ENCODE measurements around the gene KAT5. TPM values are rescaled to one million over a fixed set of nuclear protein-coding genes. Genes with fewer than 3 reads are reported as not detected.

Gene KAT5
- total and polyA plus RNA-seq, 10 of the 15 experiments (the other 5 are each of a cell fraction or from before 2014, with no cell fraction given): 3.4 to 66.1 (median 46.3) TPM

DNA sequence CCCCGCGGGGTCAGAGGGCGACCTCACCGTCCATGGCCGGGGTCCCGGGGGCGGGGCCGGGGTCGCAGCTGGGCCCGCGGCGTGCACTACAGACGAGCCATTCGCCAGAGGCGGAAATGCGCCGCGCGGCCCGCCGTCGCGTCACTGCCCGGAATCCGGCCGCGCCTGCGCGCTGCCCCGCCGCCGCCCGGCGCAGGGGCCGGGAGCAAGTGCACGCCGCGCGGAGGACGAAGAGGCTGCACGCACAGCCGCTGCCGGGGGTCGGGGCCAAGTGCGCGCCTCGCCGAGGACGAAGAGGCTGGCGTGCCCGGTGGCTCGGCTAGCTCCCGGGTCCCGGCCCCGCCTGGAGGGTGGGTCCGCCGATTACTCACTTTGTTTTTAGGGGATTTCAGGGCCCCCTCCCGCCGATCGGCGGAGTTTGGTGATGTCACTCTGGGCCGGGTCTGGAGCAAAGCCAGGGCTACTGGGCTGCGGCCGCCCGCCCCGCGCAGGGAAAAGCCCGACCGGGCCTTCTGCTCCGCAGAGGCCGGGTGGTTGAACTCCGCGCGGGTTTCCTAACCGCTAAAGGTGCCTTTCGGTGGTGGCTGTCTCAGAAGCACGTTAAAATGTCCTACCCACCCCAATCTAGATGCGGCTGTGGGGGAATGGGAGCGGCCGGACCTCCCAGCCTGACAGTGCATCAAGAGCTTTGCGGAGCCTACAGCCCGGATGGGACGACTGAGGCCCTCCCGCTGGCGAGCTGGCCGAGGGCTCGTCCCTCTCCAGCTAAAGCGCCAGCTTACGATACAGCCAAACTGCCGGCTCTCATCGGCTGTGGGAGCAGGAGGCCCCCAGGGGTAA is 49.0 kb upstream of the KAT5 start, which contains the start of gene RELA:
Gene RELA (minus strand): TSS at position 118 of the 840 bp plus-strand sequence. CDS start 84 bp downstream, at position 34.
- Histone ChIP-seq H3K9ac (ENCODE audit: control insufficient read depth, insufficient read depth, low read length) (peak within 1 kb of the TSS; percentile 98), H3K79me2 (ENCODE audit: control insufficient read depth, insufficient read depth, low read length) (peaks cover 26% of the 10 kb centered on the region), H2AFZ (ENCODE audit: control insufficient read depth, low read depth, low read length) (peak within 1 kb of the TSS; percentile 66), H3K27ac (ENCODE audit: control insufficient read depth, insufficient read depth) (peak within 1 kb of the TSS; percentile 98), H4K20me1 (ENCODE audit: control insufficient read depth, insufficient read depth) (no peaks in the 10 kb centered on the region; the same call in none of the 2 replicates), H3K36me3 (ENCODE audit: control insufficient read depth in 2 of 2, insufficient read depth in 2 of 2, low read length in 1 of 2) (peaks cover 13 to 15% of the 10 kb centered on the region in 2 experiments; a peak in 3 of 4 replicates), H3K9me3 (replicated peaks; ENCODE audit: control insufficient read depth, insufficient read depth, low read length) (no peaks in the 10 kb centered on the region), H3K4me2 (ENCODE audit: control insufficient read depth, insufficient read depth) (peak within 1 kb of the TSS; percentile 92), H3K27me3 (replicated peaks in 1 of 2; ENCODE audit: control insufficient read depth in 2 of 2, insufficient read depth in 2 of 2, low read length in 1 of 2) (no peaks in the 10 kb centered on the region), H3K4me1 (ENCODE audit: control insufficient read depth, insufficient read depth, low read length) (peaks cover 9% of the 10 kb centered on the region), H3K4me3 (peak within 1 kb of the TSS; percentile 91)
- ATAC-seq (peak; percentile 84), FAIRE-seq (peak; percentile 65), DNase-seq (ENCODE audit: low read depth, low spot score) (no peak)
- ChIA-PET POLR2A (interaction anchor here (0.5 to 5.5 kb wide), 15 partner anchors 8 to 227 kb away, joined by 3 to 88 read pairs (median 4); partner anchors contain the start of genes CCDC85B, KAT5, PCNX3 and SIPA1), RAD21 (ENCODE audit: unreplicated experiment) (interaction anchor here (0.7 to 2.6 kb wide), 12 partner anchors 10 to 186 kb away, joined by 3 to 19 read pairs (median 6); partner anchors contain the start of genes AP5B1, KAT5, PCNX3 and RNASEH2C), CTCF (interaction anchor here (0.6 to 3.6 kb wide), 10 partner anchors 10 to 223 kb away, joined by 3 to 13 read pairs (median 7); partner anchors contain the start of genes KAT5, MUS81, PCNX3 and SIPA1), SMC1A (ENCODE audit: uncharacterized antibody, unreplicated experiment) (interaction anchor here (1.1 to 1.9 kb wide), 6 partner anchors 9 to 227 kb away, joined by 3 to 19 read pairs (median 6); partner anchors contain the start of genes CCDC85B and PCNX3)
- BruUV-seq (replicated peaks): TSS peak; percentile 96
- in situ Hi-C loops (cut with MboI) (no loop called here), intact Hi-C loops (cut with micrococcal nuclease; ENCODE audit: unreplicated experiment) (loop anchor here (1.0 kb wide), 3 partner anchors 23 to 195 kb away; partner anchors contain the start of gene CFL1)
- under 1% methylated on average over 84 of the region's 91 CpGs for WGBS (ENCODE audit: insufficient coverage, insufficient replicate concordance, low lambda C conversion rate, missing lambda C conversion rate)
- TF ChIP-seq, protein P1, sequence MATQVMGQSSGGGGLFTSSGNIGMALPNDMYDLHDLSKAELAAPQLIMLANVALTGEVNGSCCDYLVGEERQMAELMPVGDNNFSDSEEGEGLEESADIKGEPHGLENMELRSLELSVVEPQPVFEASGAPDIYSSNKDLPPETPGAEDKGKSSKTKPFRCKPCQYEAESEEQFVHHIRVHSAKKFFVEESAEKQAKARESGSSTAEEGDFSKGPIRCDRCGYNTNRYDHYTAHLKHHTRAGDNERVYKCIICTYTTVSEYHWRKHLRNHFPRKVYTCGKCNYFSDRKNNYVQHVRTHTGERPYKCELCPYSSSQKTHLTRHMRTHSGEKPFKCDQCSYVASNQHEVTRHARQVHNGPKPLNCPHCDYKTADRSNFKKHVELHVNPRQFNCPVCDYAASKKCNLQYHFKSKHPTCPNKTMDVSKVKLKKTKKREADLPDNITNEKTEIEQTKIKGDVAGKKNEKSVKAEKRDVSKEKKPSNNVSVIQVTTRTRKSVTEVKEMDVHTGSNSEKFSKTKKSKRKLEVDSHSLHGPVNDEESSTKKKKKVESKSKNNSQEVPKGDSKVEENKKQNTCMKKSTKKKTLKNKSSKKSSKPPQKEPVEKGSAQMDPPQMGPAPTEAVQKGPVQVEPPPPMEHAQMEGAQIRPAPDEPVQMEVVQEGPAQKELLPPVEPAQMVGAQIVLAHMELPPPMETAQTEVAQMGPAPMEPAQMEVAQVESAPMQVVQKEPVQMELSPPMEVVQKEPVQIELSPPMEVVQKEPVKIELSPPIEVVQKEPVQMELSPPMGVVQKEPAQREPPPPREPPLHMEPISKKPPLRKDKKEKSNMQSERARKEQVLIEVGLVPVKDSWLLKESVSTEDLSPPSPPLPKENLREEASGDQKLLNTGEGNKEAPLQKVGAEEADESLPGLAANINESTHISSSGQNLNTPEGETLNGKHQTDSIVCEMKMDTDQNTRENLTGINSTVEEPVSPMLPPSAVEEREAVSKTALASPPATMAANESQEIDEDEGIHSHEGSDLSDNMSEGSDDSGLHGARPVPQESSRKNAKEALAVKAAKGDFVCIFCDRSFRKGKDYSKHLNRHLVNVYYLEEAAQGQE (IDR thresholded peaks at IDR 0.05; ENCODE audit: low read depth, low read length): 0 out of 2 replicates have a peak, but pooled peaks have one; percentile 3
- TF ChIP-seq ZNF24 (IDR thresholded peaks at IDR 0.05) (no peak), STAT3 (IDR thresholded peaks at IDR 0.05; ENCODE audit: low read depth, low read length) (no peak), SMAD1 (IDR thresholded peaks at IDR 0.05; ENCODE audit: low read depth, partially characterized antibody) (peak; percentile 90), EZH2 (IDR thresholded peaks at IDR 0.05; ENCODE audit: borderline replicate concordance, control insufficient read depth, low read depth, low read length) (no peak), RCOR1 (conservative IDR thresholded peaks at IDR 0.05; ENCODE audit: low read depth, low read length) (no peak), MXI1 (IDR thresholded peaks at IDR 0.05; ENCODE audit: low read depth, low read length) (no peak), ZBED1 (IDR thresholded peaks at IDR 0.05; ENCODE audit: borderline replicate concordance) (0 out of 2 replicates have a peak, but pooled peaks have one; percentile 18), ZZZ3 (IDR thresholded peaks at IDR 0.05; ENCODE audit: control insufficient read depth, insufficient read length, low read depth) (no peak), SRF (IDR thresholded peaks at IDR 0.05; ENCODE audit: low read depth in 2 of 2, low read length in 2 of 2) (0 out of 4 replicates have a peak, but pooled peaks of 1 of the 2 experiments have one; percentile 38), ZSCAN29 (IDR thresholded peaks at IDR 0.05) (0 out of 2 replicates have a peak, but pooled peaks have one; percentile 16), IRF4 (IDR thresholded peaks at IDR 0.05; ENCODE audit: low read depth, low read length) (no peak)
- TF ChIP-seq, protein P2, sequence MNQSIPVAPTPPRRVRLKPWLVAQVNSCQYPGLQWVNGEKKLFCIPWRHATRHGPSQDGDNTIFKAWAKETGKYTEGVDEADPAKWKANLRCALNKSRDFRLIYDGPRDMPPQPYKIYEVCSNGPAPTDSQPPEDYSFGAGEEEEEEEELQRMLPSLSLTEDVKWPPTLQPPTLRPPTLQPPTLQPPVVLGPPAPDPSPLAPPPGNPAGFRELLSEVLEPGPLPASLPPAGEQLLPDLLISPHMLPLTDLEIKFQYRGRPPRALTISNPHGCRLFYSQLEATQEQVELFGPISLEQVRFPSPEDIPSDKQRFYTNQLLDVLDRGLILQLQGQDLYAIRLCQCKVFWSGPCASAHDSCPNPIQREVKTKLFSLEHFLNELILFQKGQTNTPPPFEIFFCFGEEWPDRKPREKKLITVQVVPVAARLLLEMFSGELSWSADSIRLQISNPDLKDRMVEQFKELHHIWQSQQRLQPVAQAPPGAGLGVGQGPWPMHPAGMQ (IDR thresholded peaks at IDR 0.05; ENCODE audit: borderline replicate concordance): peak; percentile 69; the same call in 1 of the 2 replicates
- TF ChIP-seq, protein P3, sequence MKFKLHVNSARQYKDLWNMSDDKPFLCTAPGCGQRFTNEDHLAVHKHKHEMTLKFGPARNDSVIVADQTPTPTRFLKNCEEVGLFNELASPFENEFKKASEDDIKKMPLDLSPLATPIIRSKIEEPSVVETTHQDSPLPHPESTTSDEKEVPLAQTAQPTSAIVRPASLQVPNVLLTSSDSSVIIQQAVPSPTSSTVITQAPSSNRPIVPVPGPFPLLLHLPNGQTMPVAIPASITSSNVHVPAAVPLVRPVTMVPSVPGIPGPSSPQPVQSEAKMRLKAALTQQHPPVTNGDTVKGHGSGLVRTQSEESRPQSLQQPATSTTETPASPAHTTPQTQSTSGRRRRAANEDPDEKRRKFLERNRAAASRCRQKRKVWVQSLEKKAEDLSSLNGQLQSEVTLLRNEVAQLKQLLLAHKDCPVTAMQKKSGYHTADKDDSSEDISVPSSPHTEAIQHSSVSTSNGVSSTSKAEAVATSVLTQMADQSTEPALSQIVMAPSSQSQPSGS (IDR thresholded peaks at IDR 0.05; ENCODE audit: low read length): peak; percentile 35; the same call in 1 of the 2 replicates
- TF ChIP-seq, protein P4, sequence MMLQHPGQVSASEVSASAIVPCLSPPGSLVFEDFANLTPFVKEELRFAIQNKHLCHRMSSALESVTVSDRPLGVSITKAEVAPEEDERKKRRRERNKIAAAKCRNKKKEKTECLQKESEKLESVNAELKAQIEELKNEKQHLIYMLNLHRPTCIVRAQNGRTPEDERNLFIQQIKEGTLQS (IDR thresholded peaks at IDR 0.05; ENCODE audit: borderline replicate concordance, extremely low read depth, low read depth, low read length): no peak

All from GM12878 (cell line).